Measurements from ENCODE around the gene NAA40.

- TF ChIP-seq CTCF (IDR thresholded peaks at IDR 0.05) (peak; percentile 8 to 48 (median 26)), POLR2A (IDR thresholded peaks at IDR 0.05) (no peak)
Observed at GRCh38 chr11:63920939-63921417, 17.8 kb upstream of the NAA40 start.

Data from Peyer's patch (tissue), 4 donors.